Astrocyte (in vitro differentiated cells and primary cell): ENCODE results near the gene BRD7. TPM values are rescaled to one million over a fixed set of nuclear protein-coding genes. Genes with fewer than 3 reads are reported as not detected.

Experiments used
- DNase-seq: peaks from one replicate; pipeline ENCODE4 v3.0.0-alpha.2; 2010; ENCODE audit warnings: low read depth
- FAIRE-seq: peaks from 2 replicates; lab custom pipeline; 2011; peaks lifted over from hg19 to GRCh38; lab: Jason Lieb, UNC
- H2AFZ ChIP-seq: 2 replicates; pipeline ENCODE4 v1.6.0; 2012; ENCODE audit warnings: low read depth, low read length, inconsistent platforms
- H3K27ac ChIP-seq: 2 replicates; pipeline ENCODE4 v1.5.1; 2011; ENCODE audit warnings: low read depth, low read length, inconsistent platforms
- H3K27me3 ChIP-seq: 2 replicates; pipeline ENCODE4 v1.6.0; 2011; ENCODE audit warnings: low read length, inconsistent platforms; ENCODE audit not compliant: insufficient read depth
- H3K36me3 ChIP-seq: 2 replicates; pipeline ENCODE4 v1.5.1; 2011; ENCODE audit warnings: low read length, inconsistent platforms; ENCODE audit not compliant: insufficient read depth
- H3K4me1 ChIP-seq: 2 replicates; pipeline ENCODE4 v1.5.1; 2011; ENCODE audit warnings: low read length, inconsistent platforms; ENCODE audit not compliant: insufficient read depth
- H3K4me2 ChIP-seq: 2 replicates; pipeline ENCODE4 v1.6.0; 2012; ENCODE audit warnings: low read length, inconsistent platforms
- H3K4me3 ChIP-seq: 2 replicates; pipeline ENCODE4 v1.5.1; 2011; ENCODE audit warnings: low read depth, mild to moderate bottlenecking, low read length, inconsistent platforms; ENCODE audit not compliant: insufficient read depth
- H3K79me2 ChIP-seq: 2 replicates; pipeline ENCODE4 v1.6.0; 2012; ENCODE audit warnings: mild to moderate bottlenecking, low read length, inconsistent platforms; ENCODE audit not compliant: insufficient read depth
- H3K9ac ChIP-seq: 2 replicates; pipeline ENCODE4 v1.6.0; 2012; ENCODE audit warnings: mild to moderate bottlenecking, low read length, inconsistent platforms
- H3K9me3 ChIP-seq: 2 replicates; pipeline ENCODE4 v1.5.1; 2012; ENCODE audit warnings: low read depth, mild to moderate bottlenecking, low read length, inconsistent platforms; ENCODE audit not compliant: insufficient read depth
- H4K20me1 ChIP-seq: 2 replicates; pipeline ENCODE4 v1.6.0; 2012; ENCODE audit warnings: low read length, inconsistent platforms; ENCODE audit not compliant: insufficient read depth
- H3K27ac Mint-ChIP-seq: one replicate; pipeline ENCODE4 v1.8.0; 2021; ENCODE audit warnings: mild to moderate bottlenecking, mixed read lengths; ENCODE audit not compliant: unreplicated experiment
- H3K27me3 Mint-ChIP-seq: one replicate; pipeline ENCODE4 v1.8.0; 2021; ENCODE audit warnings: low read depth, mixed read lengths; ENCODE audit not compliant: unreplicated experiment
- H3K36me3 Mint-ChIP-seq: one replicate; pipeline ENCODE4 v1.8.0; 2021; ENCODE audit warnings: low read depth, mixed read lengths; ENCODE audit not compliant: unreplicated experiment
- H3K4me1 Mint-ChIP-seq: one replicate; pipeline ENCODE4 v1.8.0; 2021; ENCODE audit warnings: low read depth, mixed read lengths; ENCODE audit not compliant: unreplicated experiment
- H3K4me3 Mint-ChIP-seq: one replicate; pipeline ENCODE4 v1.8.0; 2021; ENCODE audit warnings: mild to moderate bottlenecking, moderate library complexity, mixed read lengths; ENCODE audit not compliant: unreplicated experiment
- H3K9me3 Mint-ChIP-seq: one replicate; pipeline ENCODE4 v1.8.0; 2021; ENCODE audit warnings: mild to moderate bottlenecking, mixed read lengths; ENCODE audit not compliant: unreplicated experiment
- CTCF ChIP-seq: IDR thresholded peaks from 2 replicates; pipeline ENCODE4 v1.5.1; 2011; ENCODE audit warnings: low read depth, mild to moderate bottlenecking, inconsistent platforms, low read length, moderate library complexity; ENCODE audit not compliant: insufficient read depth
- EZH2 ChIP-seq: IDR thresholded peaks from 2 replicates; pipeline ENCODE4 v1.6.1; 2012; ENCODE audit warnings: mild to moderate bottlenecking, low read length, inconsistent platforms; ENCODE audit not compliant: insufficient read depth
- total RNA-seq: library from RNA; stranded (reverse); gene quantifications from 2 replicates; pipeline ENCODE4 v1.2.1, GENCODE V29; 2021

BRD7 gene
- total RNA-seq, 1 donor from 2014 or later = 58.5 TPM

DNA sequence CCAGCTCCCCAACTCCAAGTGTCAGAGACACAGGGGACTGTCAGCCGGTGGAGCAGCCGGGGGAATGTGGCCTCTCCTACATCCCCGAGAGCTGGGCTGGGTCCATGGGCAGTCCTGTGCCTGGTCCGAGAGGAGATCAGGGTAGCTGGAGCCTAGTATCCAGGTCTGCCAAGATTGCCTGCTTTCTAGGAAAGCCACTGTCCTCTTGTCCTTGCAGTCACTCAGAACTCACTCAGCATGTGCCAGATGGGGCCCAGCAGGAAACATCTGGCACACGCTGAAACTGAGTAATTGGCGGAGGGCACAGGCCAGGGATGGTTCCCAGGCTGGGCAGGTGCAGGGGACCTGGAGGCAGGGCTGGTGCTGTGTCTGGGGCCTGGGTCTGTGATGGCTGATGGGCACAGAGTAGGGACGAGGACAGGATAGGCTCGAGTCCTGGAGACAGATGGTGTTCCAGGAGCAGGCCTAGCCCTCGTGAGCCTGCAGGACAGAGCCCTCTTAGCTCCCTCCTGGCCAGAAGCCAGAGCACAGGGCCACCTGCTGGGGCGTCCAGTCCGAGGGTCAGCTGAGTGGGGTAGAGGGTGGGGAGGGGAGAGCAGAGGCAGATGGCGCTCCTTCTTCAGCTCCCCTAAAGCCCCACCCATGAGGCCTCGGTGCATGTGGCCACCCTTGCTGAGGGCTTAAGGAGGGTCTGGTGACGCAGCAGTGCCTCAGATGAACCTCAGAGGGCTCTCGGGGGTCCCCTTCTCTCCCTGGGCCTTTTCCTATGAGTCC lies 71.3 kb downstream of the BRD7 start:
- Histone ChIP-seq H3K79me2 (no peaks in the 10 kb centered on the region), H2AFZ (no peak overlapping the region), H3K36me3 (no peaks in the 10 kb centered on the region), H4K20me1 (peaks cover 5% of the 10 kb centered on the region), H3K4me3 (no peak overlapping the region), H3K4me1 (peaks cover 11% of the 10 kb centered on the region), H3K9me3 (no peaks in the 10 kb centered on the region), H3K9ac (no peak overlapping the region), H3K27me3 (no peaks in the 10 kb centered on the region), H3K27ac (no peak overlapping the region), H3K4me2 (no peak overlapping the region)
- no peak for DNase-seq
- no peaks in the 10 kb centered on the region for H3K27me3 Mint-ChIP-seq
- no peak overlapping the region for H3K4me3 Mint-ChIP-seq
- H3K9me3 Mint-ChIP-seq = no peaks in the 10 kb centered on the region
- no peak for FAIRE-seq
- H3K4me1 Mint-ChIP-seq = peaks cover 7% of the 10 kb centered on the region
- peaks cover 13% of the 10 kb centered on the region for H3K36me3 Mint-ChIP-seq
- no peak overlapping the region for H3K27ac Mint-ChIP-seq
- TF ChIP-seq EZH2 = no peak
- no peak for TF ChIP-seq CTCF

GRCh38 chr16:50296807-50297206 lies 72.0 kb downstream of the BRD7 start:
- Histone ChIP-seq H3K79me2 (no peaks in the 10 kb centered on the region), H4K20me1 (peaks cover 9% of the 10 kb centered on the region), H3K4me3 (no peak overlapping the region), H3K9ac (no peak overlapping the region), H3K4me1 (peaks cover 8% of the 10 kb centered on the region), H3K4me2 (no peak overlapping the region), H3K27ac (no peak overlapping the region), H3K27me3 (no peaks in the 10 kb centered on the region), H3K36me3 (no peaks in the 10 kb centered on the region), H3K9me3 (no peaks in the 10 kb centered on the region), H2AFZ (no peak overlapping the region)
- no peak for DNase-seq
- Mint-ChIP-seq H3K27me3 (no peaks in the 10 kb centered on the region), H3K27ac (no peak overlapping the region), H3K36me3 (peaks cover 13% of the 10 kb centered on the region), H3K9me3 (no peaks in the 10 kb centered on the region), H3K4me3 (no peak overlapping the region), H3K4me1 (peaks cover 2% of the 10 kb centered on the region)
- TF ChIP-seq EZH2 = no peak
- TF ChIP-seq CTCF = no peak
- no peak for FAIRE-seq

GRCh38 chr16:50295541-50296132 lies 73.2 kb downstream of the BRD7 start:
- Histone ChIP-seq H3K4me3 (no peak overlapping the region), H4K20me1 (peaks cover 9% of the 10 kb centered on the region), H3K36me3 (no peaks in the 10 kb centered on the region), H3K4me2 (no peak overlapping the region), H3K27me3 (no peaks in the 10 kb centered on the region), H3K27ac (no peak overlapping the region), H3K4me1 (no peaks in the 10 kb centered on the region), H3K79me2 (no peaks in the 10 kb centered on the region), H3K9me3 (no peaks in the 10 kb centered on the region), H3K9ac (no peak overlapping the region), H2AFZ (no peak overlapping the region)
- Mint-ChIP-seq H3K27ac (no peak overlapping the region), H3K27me3 (no peaks in the 10 kb centered on the region), H3K9me3 (no peaks in the 10 kb centered on the region), H3K4me3 (peak overlapping the region; percentile 69), H3K36me3 (peaks cover 13% of the 10 kb centered on the region), H3K4me1 (no peaks in the 10 kb centered on the region)
- FAIRE-seq (no peak), DNase-seq (no peak)
- TF ChIP-seq EZH2 (no peak), CTCF (no peak)
